Skin epidermis (tissue), 12 donors: Measurements from ENCODE around the gene ZBTB16.

Source experiments
- H3K27ac ChIP-seq, 21 experiments: fragments of 200-600 bp; sonication (generic) in 11 of 21; one replicate each; pipeline ENCODE4 v1.5.0; 2020; ENCODE audit warnings: mild to moderate bottlenecking in 3 of 21, inconsistent platforms in 2 of 21, moderate library complexity in 2 of 21
- H3K4me3 ChIP-seq, 7 experiments: fragments of 200-600 bp; sonication (generic) in 2 of 7; one replicate each; pipeline ENCODE4 v1.5.0; 2020; ENCODE audit warnings: inconsistent platforms in 2 of 7, mild to moderate bottlenecking in 2 of 7, moderate library complexity in 1 of 7

ZBTB16 gene

GRCh38 chr11:114295676-114296604 lies 236.4 kb downstream of the ZBTB16 start, which contains the start of gene NNMT:
TSS of gene NNMT (plus strand) at chr11:114296399. CDS start at chr11:114296557, 158 bp downstream.
- peak within 1 kb of the TSS; percentile 15 to 38 (median 28) for H3K4me3 ChIP-seq

GRCh38 chr11:114296605-114297372 lies 237.3 kb downstream of the ZBTB16 start:
- Histone ChIP-seq H3K27ac (peak overlapping the region; percentile 19 to 98 (median 88)), H3K4me3 (peak overlapping the region; percentile 15 to 38 (median 28))

More at GRCh38 chr11:114295676-114296604, 236.4 kb downstream of the ZBTB16 start, which contains the start of gene NNMT:
- peak within 1 kb of the TSS; percentile 19 to 98 (median 88) for H3K27ac ChIP-seq

GRCh38 chr11:114297806-114298709 lies 238.5 kb downstream of the ZBTB16 start:
- Histone ChIP-seq H3K27ac (peak overlapping the region in 20 of 21 experiments; percentile 12 to 98 (median 88)), H3K4me3 (peak overlapping the region; percentile 15 to 38 (median 28))

- Histone ChIP-seq H3K27ac (peak overlapping the region in 14 of 21 experiments; percentile 12 to 98 (median 91)), H3K4me3 (peak overlapping the region; percentile 15 to 38 (median 28))
These were observed 239.2 kb downstream of the ZBTB16 start for GRCh38 chr11:114298710-114299109.
